OCI-LY7 (cell line): ENCODE results near the gene POLA1. TPM values are rescaled to one million over a fixed set of nuclear protein-coding genes. Genes with fewer than 3 reads are reported as not detected.

Source experiments
- BruUV-seq: library from RNA; stranded (reverse); fragments of 400-500 nt; replicated peaks from 2 replicates; lab custom pipeline; 2021; lab: Mats Ljungman, UMichigan
- CTCF ChIA-PET: fragments of 300-600 bp; sonication (Branson Sonifier 250); formaldehyde crosslinking; loops from one replicate; lab custom pipeline; 2022; ENCODE audit warnings: antibody characterized with exemption; ENCODE audit not compliant: unreplicated experiment; lab: Charles Lee
- POLR2A ChIA-PET: fragments of 300-600 bp; sonication (Branson Sonifier 250); formaldehyde crosslinking; loops from one replicate; lab custom pipeline; 2022; ENCODE audit warnings: antibody characterized with exemption; lab: Charles Lee
- DNase-seq: peaks from one replicate; pipeline ENCODE4 v3.0.0-alpha.2; 2015; ENCODE audit warnings: low spot score
- H2AFZ ChIP-seq: fragments of 200-600 bp; sonication (generic), shearing (Covaris generic); 2 replicates; pipeline ENCODE4 v1.6.1; 2014; ENCODE audit warnings: mild to moderate bottlenecking, antibody characterized with exemption, low read length, moderate library complexity
- H3K27ac ChIP-seq: fragments of 200-600 bp; sonication (generic); 2 replicates; pipeline ENCODE4 v1.5.1; 2014; ENCODE audit warnings: mixed run types, low read depth, mild to moderate bottlenecking, moderate library complexity, low read length, inconsistent platforms; ENCODE audit not compliant: poor library complexity, severe bottlenecking
- H3K36me3 ChIP-seq: fragments of 200-600 bp; sonication (generic); 2 replicates; pipeline ENCODE4 v1.6.1; 2014; ENCODE audit warnings: mild to moderate bottlenecking, antibody characterized with exemption, low read length, moderate library complexity, mixed read lengths; ENCODE audit not compliant: insufficient read depth
- H3K4me1 ChIP-seq: fragments of 200-600 bp; sonication (generic); 2 replicates; pipeline ENCODE4 v1.5.1; 2014; ENCODE audit warnings: mild to moderate bottlenecking, low read length; ENCODE audit not compliant: insufficient read depth, poor library complexity, severe bottlenecking
- H3K4me2 ChIP-seq: fragments of 200-600 bp; sonication (generic); 2 replicates; pipeline ENCODE4 v1.6.1; 2014; ENCODE audit warnings: mild to moderate bottlenecking, low read length
- H3K4me3 ChIP-seq: fragments of 200-600 bp; sonication (generic); 2 replicates; pipeline ENCODE4 v1.5.1; 2014; ENCODE audit warnings: mild to moderate bottlenecking, low read depth, low read length; ENCODE audit not compliant: poor library complexity, severe bottlenecking
- H3K79me2 ChIP-seq: fragments of 200-600 bp; sonication (generic); 2 replicates; pipeline ENCODE4 v1.6.1; 2016; ENCODE audit warnings: low read depth, mild to moderate bottlenecking, low read length, moderate library complexity, mixed read lengths; ENCODE audit not compliant: insufficient read depth
- H3K9me2 ChIP-seq: fragments of 200-600 bp; sonication (generic); 2 replicates; pipeline ENCODE4 v1.6.1; 2016; ENCODE audit warnings: mild to moderate bottlenecking, low read length, mixed read lengths; ENCODE audit not compliant: insufficient read depth
- H3K9me3 ChIP-seq: fragments of 200-600 bp; sonication (generic); 2 replicates; pipeline ENCODE4 v1.6.1; 2014; ENCODE audit warnings: mild to moderate bottlenecking, mixed run types, low read length, mixed read lengths
- H4K20me1 ChIP-seq: fragments of 200-600 bp; sonication (generic); 2 replicates; pipeline ENCODE4 v1.6.1; 2014; ENCODE audit warnings: mild to moderate bottlenecking, antibody characterized with exemption, low read length, moderate library complexity, mixed read lengths; ENCODE audit not compliant: insufficient read depth
- EZH2phosphoT487 ChIP-seq: fragments of 200-600 bp; sonication (generic); IDR thresholded peaks from 2 replicates; pipeline ENCODE4 v1.6.1; 2018; ENCODE audit warnings: low read depth, borderline replicate concordance, mild to moderate bottlenecking, mixed run types, antibody characterized with exemption, low read length, moderate library complexity, mixed read lengths
- intact Hi-C: fragments of 100-400 bp; cut with micrococcal nuclease; formaldehyde crosslinking; loops from one replicate; pipeline ENCODE4 v1.10.0; 2022; ENCODE audit not compliant: unreplicated experiment
- total RNA-seq, 2 experiments: library from RNA; depleted of rRNA in 1 of 2; stranded (reverse); fragments of >200 nt in 1 of 2; shearing (Covaris generic) in 1 of 2; gene quantifications; 2 replicates each; pipeline ENCODE4 v1.2.3, GENCODE V29; 2014 to 2022
- TF ChIP-seq, protein P1 (sequence below): fragments of 200-600 bp; sonication (generic); conservative IDR thresholded peaks from 2 replicates; pipeline ENCODE4 v1.5.1; 2014; ENCODE audit warnings: mild to moderate bottlenecking, antibody characterized with exemption, low read length, moderate library complexity, mixed read lengths

POLA1 gene
- total RNA-seq, 2 experiments from 2014 or later = 58.0 to 65.1 TPM

DNA sequence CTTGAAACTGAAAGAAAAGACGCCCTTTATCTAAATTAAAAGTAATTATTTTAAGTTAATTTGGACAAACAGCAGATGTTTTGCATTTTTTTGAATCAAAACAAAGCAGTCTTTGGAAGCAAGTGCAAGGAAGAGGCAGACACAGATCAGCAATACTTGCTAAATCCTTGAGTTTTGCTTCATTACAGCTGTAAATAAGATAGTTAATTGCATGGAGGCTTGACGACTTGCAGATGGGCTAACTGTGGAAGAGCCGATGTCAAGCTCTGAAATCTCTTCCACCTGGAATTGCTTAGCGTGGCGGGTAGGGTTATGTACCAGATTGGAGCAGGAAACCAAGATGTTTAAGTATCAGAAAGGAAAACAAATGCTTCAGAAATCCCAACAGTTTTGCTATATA, 148.8 kb downstream of the POLA1 start:
- intact Hi-C loops = no loop called here
- peaks cover 15% of the 10 kb centered on the region; the same call in 1 of the 2 replicates for H4K20me1 ChIP-seq
- peaks cover 16% of the 10 kb centered on the region for H3K4me1 ChIP-seq
- no peak overlapping the region for H3K4me2 ChIP-seq
- H3K9me3 ChIP-seq = no peaks in the 10 kb centered on the region
- no peak overlapping the region for H2AFZ ChIP-seq
- DNase-seq = no peak
- no peaks in the 10 kb centered on the region for H3K9me2 ChIP-seq
- ChIA-PET POLR2A (no interaction called here), CTCF (no interaction called here)
- H3K36me3 ChIP-seq = peaks cover 93% of the 10 kb centered on the region
- TF ChIP-seq EZH2phosphoT487 = no peak
- TF ChIP-seq, protein P1, sequence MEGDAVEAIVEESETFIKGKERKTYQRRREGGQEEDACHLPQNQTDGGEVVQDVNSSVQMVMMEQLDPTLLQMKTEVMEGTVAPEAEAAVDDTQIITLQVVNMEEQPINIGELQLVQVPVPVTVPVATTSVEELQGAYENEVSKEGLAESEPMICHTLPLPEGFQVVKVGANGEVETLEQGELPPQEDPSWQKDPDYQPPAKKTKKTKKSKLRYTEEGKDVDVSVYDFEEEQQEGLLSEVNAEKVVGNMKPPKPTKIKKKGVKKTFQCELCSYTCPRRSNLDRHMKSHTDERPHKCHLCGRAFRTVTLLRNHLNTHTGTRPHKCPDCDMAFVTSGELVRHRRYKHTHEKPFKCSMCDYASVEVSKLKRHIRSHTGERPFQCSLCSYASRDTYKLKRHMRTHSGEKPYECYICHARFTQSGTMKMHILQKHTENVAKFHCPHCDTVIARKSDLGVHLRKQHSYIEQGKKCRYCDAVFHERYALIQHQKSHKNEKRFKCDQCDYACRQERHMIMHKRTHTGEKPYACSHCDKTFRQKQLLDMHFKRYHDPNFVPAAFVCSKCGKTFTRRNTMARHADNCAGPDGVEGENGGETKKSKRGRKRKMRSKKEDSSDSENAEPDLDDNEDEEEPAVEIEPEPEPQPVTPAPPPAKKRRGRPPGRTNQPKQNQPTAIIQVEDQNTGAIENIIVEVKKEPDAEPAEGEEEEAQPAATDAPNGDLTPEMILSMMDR = no peak
- no peak overlapping the region for H3K27ac ChIP-seq
- no TSS peak for BruUV-seq
- peaks cover 8% of the 10 kb centered on the region; the same call in 1 of the 2 replicates for H3K79me2 ChIP-seq
- H3K4me3 ChIP-seq = no peak overlapping the region

DNA sequence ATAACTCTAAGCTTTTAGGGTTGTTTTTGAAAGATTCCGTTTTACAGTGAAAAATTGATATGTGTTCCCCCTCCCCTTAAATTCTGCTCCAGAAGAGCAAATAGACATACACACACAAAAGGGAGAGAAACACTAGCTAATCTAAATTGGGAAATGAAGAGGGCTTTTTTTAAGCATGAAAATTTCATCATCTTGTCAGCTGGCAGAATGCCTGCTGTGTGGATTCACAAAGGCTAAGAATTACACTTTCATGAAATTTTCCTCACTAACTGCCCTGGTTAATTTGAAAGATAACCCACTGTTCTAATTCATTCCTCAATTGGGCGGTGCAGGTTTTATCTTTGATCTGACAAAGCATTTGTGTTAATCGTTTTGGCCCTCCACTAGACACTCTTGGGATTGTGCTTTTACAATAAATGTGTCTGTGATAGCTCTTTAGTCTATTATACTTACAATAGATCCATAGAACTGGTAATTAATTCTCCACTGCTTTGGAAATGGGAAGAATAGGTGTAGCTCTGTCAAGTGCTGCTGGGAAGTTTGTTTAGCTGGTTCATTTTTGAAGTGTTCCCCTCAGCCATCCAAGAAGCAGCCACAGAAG, 152.9 kb downstream of the POLA1 start:
- no peaks in the 10 kb centered on the region for H3K9me2 ChIP-seq
- no peaks in the 10 kb centered on the region for H4K20me1 ChIP-seq
- ChIA-PET CTCF (no interaction called here), POLR2A (interaction anchor here (0.7 kb wide), 1 partner anchor 11 kb away, joined by 5 read pairs; no protein-coding TSS in a partner anchor)
- no TSS peak for BruUV-seq
- DNase-seq = no peak
- peaks cover 90% of the 10 kb centered on the region for H3K36me3 ChIP-seq
- H2AFZ ChIP-seq = no peak overlapping the region
- no peak overlapping the region for H3K4me2 ChIP-seq
- H3K27ac ChIP-seq = no peak overlapping the region
- intact Hi-C loops = no loop called here
- no peaks in the 10 kb centered on the region for H3K9me3 ChIP-seq
- H3K4me1 ChIP-seq = no peaks in the 10 kb centered on the region
- H3K79me2 ChIP-seq = no peaks in the 10 kb centered on the region
- TF ChIP-seq, protein P1 = no peak
- no peak for TF ChIP-seq EZH2phosphoT487
- H3K4me3 ChIP-seq = no peak overlapping the region

DNA sequence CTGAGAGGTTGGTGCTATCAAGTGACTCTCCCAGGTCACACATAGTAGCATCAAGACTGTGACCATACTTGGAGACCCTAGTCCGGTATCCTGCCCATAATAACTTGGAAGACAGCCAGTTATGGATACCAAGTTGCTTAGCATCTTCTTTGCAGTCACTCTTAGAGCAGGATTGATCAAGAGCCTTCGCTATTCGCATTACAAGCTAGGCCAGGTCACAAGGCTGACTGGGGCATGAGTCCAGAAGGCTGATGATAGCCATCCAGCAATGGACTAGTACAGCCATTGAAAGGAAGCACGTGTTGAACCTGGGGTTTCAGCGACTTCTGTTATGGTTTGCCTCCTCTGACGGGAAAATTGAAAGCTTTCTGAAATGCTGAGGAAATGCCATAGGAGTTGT, 157.6 kb downstream of the POLA1 start:
- no peak overlapping the region for H3K27ac ChIP-seq
- CTCF ChIA-PET = no interaction called here

More for the DNA sequence above, 157.6 kb downstream of the POLA1 start:
- TF ChIP-seq EZH2phosphoT487 = no peak
- TF ChIP-seq, protein P1 = no peak
- BruUV-seq = no TSS peak
- intact Hi-C loops = no loop called here
- no peaks in the 10 kb centered on the region for H3K9me3 ChIP-seq
- no peaks in the 10 kb centered on the region for H3K4me1 ChIP-seq
- no peak for DNase-seq
- no peaks in the 10 kb centered on the region for H3K9me2 ChIP-seq
- H4K20me1 ChIP-seq = no peaks in the 10 kb centered on the region
- H3K4me2 ChIP-seq = no peak overlapping the region
- no peak overlapping the region for H3K4me3 ChIP-seq
- no peaks in the 10 kb centered on the region for H3K79me2 ChIP-seq
- no peak overlapping the region for H2AFZ ChIP-seq
- peaks cover 80% of the 10 kb centered on the region for H3K36me3 ChIP-seq
- POLR2A ChIA-PET = interaction anchor here (0.6 to 1.6 kb wide), 2 partner anchors 12 to 40 kb away, joined by 3 to 4 read pairs; no protein-coding TSS in a partner anchor
